PFSK-1 (cell line): ENCODE measurements around the gene THSD8.
A peak's percentile ranks its signal among the peaks of the same experiment; 100 is the strongest.

Experiments
- FOXP2 ChIP-seq: optimal IDR thresholded peaks from 2 replicates; pipeline ENCODE3; 2011; ENCODE audit warnings: borderline replicate concordance, control low read depth, inconsistent platforms; ENCODE audit not compliant: insufficient read depth; ENCODE audit errors: extremely low read length, extremely low read depth
- POLR2AphosphoS5 ChIP-seq: IDR thresholded peaks from 2 replicates; pipeline ENCODE4 v1.6.1; 2012; ENCODE audit warnings: low read depth, mild to moderate bottlenecking, control low read depth, low read length, moderate library complexity
- REST ChIP-seq, 2 experiments: IDR thresholded peaks; 2 replicates each; pipeline versions ENCODE4 v1.6.1 to v1.8.0; 2011 to 2012; ENCODE audit warnings: low read depth in 2 of 2, low read length in 2 of 2, control low read depth in 1 of 2, inconsistent platforms in 1 of 2, mild to moderate bottlenecking in 1 of 2, moderate library complexity in 1 of 2; ENCODE audit not compliant: insufficient read depth in 1 of 2
- SIN3A ChIP-seq: IDR thresholded peaks from 2 replicates; pipeline ENCODE4 v1.6.1; 2012; ENCODE audit warnings: mild to moderate bottlenecking, low read length, moderate library complexity, borderline replicate concordance; ENCODE audit not compliant: insufficient read depth
- TAF1 ChIP-seq: IDR thresholded peaks from 2 replicates; pipeline ENCODE4 v1.6.1; 2012; ENCODE audit warnings: low read length, control low read depth, borderline replicate concordance; ENCODE audit not compliant: insufficient read depth

THSD8 gene

GRCh38 chr19:12794971-12795381, 6.9 kb upstream of the THSD8 start:
- TF ChIP-seq SIN3A: no peak
- no peak for TF ChIP-seq POLR2AphosphoS5
- TF ChIP-seq TAF1: no peak
- no peak for TF ChIP-seq FOXP2
- TF ChIP-seq REST (IDR thresholded peaks at IDR 0.05; ENCODE audit: insufficient read depth in 1 of 2, low read depth in 2 of 2, low read length in 2 of 2): no peak

- TF ChIP-seq TAF1: no peak
- TF ChIP-seq FOXP2: peak; percentile 68
- TF ChIP-seq POLR2AphosphoS5: no peak; the same call in 1 of the 2 replicates
- TF ChIP-seq REST (IDR thresholded peaks at IDR 0.05; ENCODE audit: insufficient read depth in 1 of 2, low read depth in 2 of 2, low read length in 2 of 2): 0 out of 4 replicates have a peak, but pooled peaks of 1 of the 2 experiments have one; percentile 4
Measured at GRCh38 chr19:12796146-12797071, 5.5 kb upstream of the THSD8 start.

GRCh38 chr19:12797141-12797587, 4.7 kb upstream of the THSD8 start:
- TF ChIP-seq FOXP2 (no peak), POLR2AphosphoS5 (no peak), REST (IDR thresholded peaks at IDR 0.05; ENCODE audit: insufficient read depth in 1 of 2, low read depth in 2 of 2, low read length in 2 of 2) (no peak), TAF1 (no peak), SIN3A (no peak)

- TF ChIP-seq REST (IDR thresholded peaks at IDR 0.05; ENCODE audit: insufficient read depth in 1 of 2, low read depth in 2 of 2, low read length in 2 of 2) (no peak), POLR2AphosphoS5 (no peak), SIN3A (no peak), TAF1 (no peak), FOXP2 (no peak)
Measured at GRCh38 chr19:12799742-12800465, 2.0 kb upstream of the THSD8 start.
